Sigmoid colon (tissue), 4 donors: ENCODE data around the gene PDXDC1.

Experiments
- POLR2A ChIP-seq, 2 donors: fragments of 450-650 bp; IDR thresholded peaks; one replicate each; pipeline ENCODE4 v1.6.1; 2016; ENCODE audit warnings: antibody characterized with exemption in 2 of 2, mild to moderate bottlenecking in 2 of 2, moderate library complexity in 2 of 2
- POLR2AphosphoS5 ChIP-seq, 4 donors: sonication (generic); formaldehyde crosslinking; IDR thresholded peaks; one replicate each; pipeline ENCODE4 v1.6.1; 2017; ENCODE audit warnings: antibody characterized with exemption in 4 of 4
- TF ChIP-seq, protein P1 (sequence below), 4 experiments: fragments of 450-650 bp in 3 of 4; fragments of 200-600 bp in 1 of 4; IDR thresholded peaks; one replicate each; pipeline ENCODE4 v1.5.1; 2016 to 2019; ENCODE audit warnings: antibody characterized with exemption in 4 of 4, mild to moderate bottlenecking in 3 of 4, moderate library complexity in 2 of 4

DNA sequence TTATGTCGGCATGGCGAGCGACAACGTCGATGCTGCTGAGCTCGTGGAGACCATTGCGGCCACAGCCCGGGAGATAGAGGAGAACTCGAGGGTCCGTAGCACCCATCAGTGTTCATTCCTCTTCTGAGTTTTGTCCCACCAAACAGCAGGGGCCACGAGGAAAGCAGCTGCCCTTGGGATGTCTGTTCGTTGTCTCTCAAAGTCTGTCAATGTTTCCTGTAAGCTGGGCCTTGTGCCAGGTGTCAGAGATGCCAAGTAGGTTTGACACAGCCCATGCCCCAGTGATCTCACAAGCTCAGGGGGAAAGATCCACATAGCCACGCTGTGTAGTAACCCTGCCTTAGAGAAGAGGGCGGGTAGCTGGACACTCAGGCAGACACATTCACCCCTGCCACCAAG, 58.5 kb downstream of the PDXDC1 start:
- TF ChIP-seq, protein P1, sequence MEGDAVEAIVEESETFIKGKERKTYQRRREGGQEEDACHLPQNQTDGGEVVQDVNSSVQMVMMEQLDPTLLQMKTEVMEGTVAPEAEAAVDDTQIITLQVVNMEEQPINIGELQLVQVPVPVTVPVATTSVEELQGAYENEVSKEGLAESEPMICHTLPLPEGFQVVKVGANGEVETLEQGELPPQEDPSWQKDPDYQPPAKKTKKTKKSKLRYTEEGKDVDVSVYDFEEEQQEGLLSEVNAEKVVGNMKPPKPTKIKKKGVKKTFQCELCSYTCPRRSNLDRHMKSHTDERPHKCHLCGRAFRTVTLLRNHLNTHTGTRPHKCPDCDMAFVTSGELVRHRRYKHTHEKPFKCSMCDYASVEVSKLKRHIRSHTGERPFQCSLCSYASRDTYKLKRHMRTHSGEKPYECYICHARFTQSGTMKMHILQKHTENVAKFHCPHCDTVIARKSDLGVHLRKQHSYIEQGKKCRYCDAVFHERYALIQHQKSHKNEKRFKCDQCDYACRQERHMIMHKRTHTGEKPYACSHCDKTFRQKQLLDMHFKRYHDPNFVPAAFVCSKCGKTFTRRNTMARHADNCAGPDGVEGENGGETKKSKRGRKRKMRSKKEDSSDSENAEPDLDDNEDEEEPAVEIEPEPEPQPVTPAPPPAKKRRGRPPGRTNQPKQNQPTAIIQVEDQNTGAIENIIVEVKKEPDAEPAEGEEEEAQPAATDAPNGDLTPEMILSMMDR (IDR thresholded peaks at IDR 0.05) = no peak
- TF ChIP-seq POLR2A (IDR thresholded peaks at IDR 0.05) (no peak), POLR2AphosphoS5 (IDR thresholded peaks at IDR 0.05) (peak in 1 of 4 donors; percentile 15)
